Hepatocyte (in vitro differentiated cells): Measurements from ENCODE around the gene SATB2. TPM values are rescaled to one million over a fixed set of nuclear protein-coding genes. Genes with fewer than 3 reads are reported as not detected.

ENCODE experiments used
- DNase-seq: peaks from one replicate; pipeline ENCODE4 v3.0.0-alpha.2; 2016; ENCODE audit warnings: low spot score
- H2AFZ ChIP-seq: fragments of 200-600 bp; sonication (generic); 2 replicates; pipeline ENCODE4 v1.6.0; 2016; ENCODE audit warnings: antibody characterized with exemption, mild to moderate bottlenecking
- H3K27ac ChIP-seq: fragments of 200-600 bp; sonication (generic); 2 replicates; pipeline ENCODE4 v1.5.1; 2016; ENCODE audit warnings: mild to moderate bottlenecking
- H3K27me3 ChIP-seq: fragments of 200-600 bp; sonication (generic); 2 replicates; pipeline ENCODE4 v1.6.1; 2016
- H3K36me3 ChIP-seq: fragments of 200-600 bp; sonication (generic); replicated peaks from 2 replicates; pipeline ENCODE4 v1.5.1; 2016; ENCODE audit warnings: low read depth; ENCODE audit not compliant: insufficient read depth
- H3K4me1 ChIP-seq: fragments of 200-600 bp; sonication (generic); 2 replicates; pipeline ENCODE4 v1.5.1; 2016; ENCODE audit warnings: mild to moderate bottlenecking, moderate library complexity; ENCODE audit not compliant: insufficient read depth
- H3K4me2 ChIP-seq: fragments of 200-600 bp; sonication (generic); 2 replicates; pipeline ENCODE4 v1.6.0; 2016
- H3K4me3 ChIP-seq: fragments of 200-600 bp; sonication (generic); 2 replicates; pipeline ENCODE4 v1.5.1; 2016; ENCODE audit warnings: mild to moderate bottlenecking
- H3K79me2 ChIP-seq: fragments of 200-600 bp; sonication (generic); 2 replicates; pipeline ENCODE4 v1.6.0; 2017; ENCODE audit warnings: mild to moderate bottlenecking
- H3K9me2 ChIP-seq: fragments of 200-600 bp; sonication (generic); replicated peaks from 2 replicates; pipeline ENCODE4 v1.6.0; 2017; ENCODE audit warnings: mild to moderate bottlenecking; ENCODE audit not compliant: insufficient read depth
- H3K9me3 ChIP-seq: fragments of 200-600 bp; sonication (generic); 2 replicates; pipeline ENCODE4 v1.5.1; 2016; ENCODE audit warnings: low read depth, mild to moderate bottlenecking
- H4K20me1 ChIP-seq: fragments of 200-600 bp; sonication (generic); 2 replicates; pipeline ENCODE4 v1.6.0; 2016; ENCODE audit warnings: mild to moderate bottlenecking; ENCODE audit not compliant: insufficient read depth, poor library complexity, severe bottlenecking
- EZH2 ChIP-seq: fragments of 200-600 bp; sonication (generic); IDR thresholded peaks from 2 replicates; pipeline ENCODE4 v1.6.1; 2016; ENCODE audit warnings: antibody characterized with exemption, mild to moderate bottlenecking, borderline replicate concordance
- EZH2phosphoT487 ChIP-seq: fragments of 200-600 bp; sonication (generic); IDR thresholded peaks from one replicate; pipeline ENCODE4 v1.6.1; 2018; ENCODE audit warnings: antibody characterized with exemption, mild to moderate bottlenecking, low read depth, moderate library complexity; ENCODE audit not compliant: unreplicated experiment, severe bottlenecking
- WGBS: methylation state at CpG from one replicate; pipeline ENCODE4 v1.1.6; 2016; ENCODE audit warnings: low lambda C conversion rate; ENCODE audit errors: missing lambda C conversion rate; 5-methylcytosine and 5-hydroxymethylcytosine counted together
- polyA plus RNA-seq: library from polyadenylated mRNA; unstranded; fragments of >200 nt; fragmentation: Nextera tagmentation; extraction: Ambion mirVana; gene quantifications from 2 replicates; pipeline ENCODE4 v1.2.1, GENCODE V29; 2016
- total RNA-seq: library from RNA; depleted of rRNA; stranded (reverse); fragments of >200 nt; gene quantifications from 2 replicates; pipeline ENCODE4 v1.2.3, GENCODE V29; 2014
- TF ChIP-seq, protein P1 (sequence below): fragments of 200-600 bp; sonication (generic); IDR thresholded peaks from 2 replicates; pipeline ENCODE4 v1.5.1; 2016; ENCODE audit warnings: antibody characterized with exemption, mild to moderate bottlenecking; ENCODE audit not compliant: poor library complexity

The SATB2 gene
- total and polyA plus RNA-seq, 2 experiments from 2014 or later = 1.9 to 8.7 TPM

DNA sequence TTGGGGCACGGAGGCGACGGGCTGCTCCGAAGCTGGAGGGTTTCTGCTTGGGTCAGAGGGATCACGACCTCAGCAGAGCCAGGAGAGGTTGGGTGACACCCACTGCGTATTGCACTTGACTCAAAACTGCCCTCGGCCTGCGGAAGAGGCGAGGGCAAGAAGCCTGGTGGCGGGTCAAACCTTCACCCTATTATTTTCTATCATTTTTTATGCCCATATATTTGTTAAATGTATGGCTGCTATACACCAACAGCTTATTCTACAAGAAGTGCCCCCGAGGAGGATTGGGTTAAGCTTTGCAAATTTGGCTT is 12.6 kb upstream of the SATB2 start:
- Histone ChIP-seq H3K36me3 (no peaks in the 10 kb centered on the region), H3K4me3 (no peak overlapping the region), H3K4me2 (peak overlapping the region; percentile 90), H3K9me3 (no peaks in the 10 kb centered on the region), H3K9me2 (no peaks in the 10 kb centered on the region), H3K79me2 (no peaks in the 10 kb centered on the region), H3K4me1 (peaks cover 15% of the 10 kb centered on the region), H4K20me1 (no peaks in the 10 kb centered on the region), H3K27me3 (peaks cover 96% of the 10 kb centered on the region), H2AFZ (peak overlapping the region; percentile 28), H3K27ac (no peak overlapping the region)
- DNase-seq = no peak
- no peak for TF ChIP-seq EZH2
- WGBS = 11% methylated on average over 11 of the region's 11 CpGs

DNA sequence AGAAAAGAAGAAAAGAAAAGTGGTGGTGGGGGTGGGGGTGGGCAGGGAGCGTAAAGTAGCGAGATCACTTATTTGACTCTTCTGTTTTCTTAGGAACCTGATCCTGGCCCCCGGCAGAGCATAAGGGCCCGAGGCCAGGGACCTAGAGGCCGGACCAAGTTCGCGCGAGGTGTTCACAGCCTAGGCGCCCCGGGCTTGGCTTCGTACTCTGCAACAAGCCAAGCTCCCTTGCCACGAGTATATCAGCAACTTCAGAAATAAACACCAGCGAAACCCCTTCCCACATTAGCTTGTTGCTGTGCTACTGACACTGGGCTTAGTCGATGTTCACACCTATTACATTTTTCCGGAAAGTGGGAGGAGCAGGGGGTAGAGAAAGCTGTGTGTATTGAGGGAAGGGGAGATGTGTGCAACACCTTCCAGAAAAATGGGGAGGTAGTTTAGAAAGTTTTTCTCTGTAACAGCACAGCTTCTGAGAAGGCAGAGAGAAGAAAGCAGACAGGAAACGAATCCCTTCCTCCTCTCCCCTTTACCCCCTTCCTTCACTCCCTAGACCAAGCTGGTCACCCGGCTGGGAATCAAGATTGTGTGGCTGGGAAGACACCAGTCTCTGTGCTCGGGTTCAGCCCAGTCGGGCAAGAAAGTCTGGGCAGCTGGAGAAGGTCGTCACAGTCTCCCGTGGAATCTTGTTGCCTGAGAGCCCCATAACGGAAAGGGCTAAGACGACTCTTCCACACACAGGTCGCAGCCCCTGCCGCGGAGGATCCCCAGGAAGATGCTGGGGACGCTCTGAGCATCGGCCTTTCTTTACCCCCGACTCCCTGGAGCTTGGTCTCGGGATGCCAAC is 12.0 kb upstream of the SATB2 start:
- Histone ChIP-seq H4K20me1 (no peaks in the 10 kb centered on the region), H3K36me3 (no peaks in the 10 kb centered on the region), H3K4me3 (no peak overlapping the region), H3K4me2 (peak overlapping the region; percentile 90), H2AFZ (no peak overlapping the region), H3K4me1 (peaks cover 15% of the 10 kb centered on the region), H3K9me3 (no peaks in the 10 kb centered on the region), H3K27ac (no peak overlapping the region), H3K9me2 (no peaks in the 10 kb centered on the region), H3K79me2 (no peaks in the 10 kb centered on the region), H3K27me3 (peaks cover 98% of the 10 kb centered on the region)
- DNase-seq = no peak
- 9% methylated on average over 24 of the region's 30 CpGs for WGBS
- TF ChIP-seq EZH2 (no peak), EZH2phosphoT487 (peak; percentile 28)

GRCh38 chr2:199468561-199469513 is 11.1 kb upstream of the SATB2 start:
- Histone ChIP-seq H2AFZ (no peak overlapping the region), H3K79me2 (no peaks in the 10 kb centered on the region), H3K4me2 (peak overlapping the region; percentile 90), H3K27me3 (peaks cover 99% of the 10 kb centered on the region), H3K4me3 (no peak overlapping the region), H3K4me1 (peaks cover 22% of the 10 kb centered on the region), H3K27ac (no peak overlapping the region), H3K9me2 (no peaks in the 10 kb centered on the region), H3K36me3 (no peaks in the 10 kb centered on the region), H4K20me1 (no peaks in the 10 kb centered on the region), H3K9me3 (no peaks in the 10 kb centered on the region)
- DNase-seq = peak; percentile 20
- TF ChIP-seq, protein P1, sequence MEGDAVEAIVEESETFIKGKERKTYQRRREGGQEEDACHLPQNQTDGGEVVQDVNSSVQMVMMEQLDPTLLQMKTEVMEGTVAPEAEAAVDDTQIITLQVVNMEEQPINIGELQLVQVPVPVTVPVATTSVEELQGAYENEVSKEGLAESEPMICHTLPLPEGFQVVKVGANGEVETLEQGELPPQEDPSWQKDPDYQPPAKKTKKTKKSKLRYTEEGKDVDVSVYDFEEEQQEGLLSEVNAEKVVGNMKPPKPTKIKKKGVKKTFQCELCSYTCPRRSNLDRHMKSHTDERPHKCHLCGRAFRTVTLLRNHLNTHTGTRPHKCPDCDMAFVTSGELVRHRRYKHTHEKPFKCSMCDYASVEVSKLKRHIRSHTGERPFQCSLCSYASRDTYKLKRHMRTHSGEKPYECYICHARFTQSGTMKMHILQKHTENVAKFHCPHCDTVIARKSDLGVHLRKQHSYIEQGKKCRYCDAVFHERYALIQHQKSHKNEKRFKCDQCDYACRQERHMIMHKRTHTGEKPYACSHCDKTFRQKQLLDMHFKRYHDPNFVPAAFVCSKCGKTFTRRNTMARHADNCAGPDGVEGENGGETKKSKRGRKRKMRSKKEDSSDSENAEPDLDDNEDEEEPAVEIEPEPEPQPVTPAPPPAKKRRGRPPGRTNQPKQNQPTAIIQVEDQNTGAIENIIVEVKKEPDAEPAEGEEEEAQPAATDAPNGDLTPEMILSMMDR = peak; percentile 12
- peak; percentile 98 for TF ChIP-seq EZH2
- TF ChIP-seq EZH2phosphoT487 = peak; percentile 38
- 11% methylated on average over 54 of the region's 55 CpGs for WGBS

- 14% methylated on average over 23 of the region's 23 CpGs for WGBS
Measured at GRCh38 chr2:199467066-199467822, 9.5 kb upstream of the SATB2 start.

More at GRCh38 chr2:199467066-199467822, 9.5 kb upstream of the SATB2 start:
- H3K4me2 ChIP-seq = no peak overlapping the region
- H3K27ac ChIP-seq = no peak overlapping the region
- no peaks in the 10 kb centered on the region for H3K79me2 ChIP-seq
- H3K9me3 ChIP-seq = no peaks in the 10 kb centered on the region
- no peaks in the 10 kb centered on the region for H3K36me3 ChIP-seq
- no peak overlapping the region for H3K4me3 ChIP-seq
- TF ChIP-seq EZH2 = peak; percentile 30
- TF ChIP-seq EZH2phosphoT487 = no peak
- DNase-seq = no peak
- no peaks in the 10 kb centered on the region for H4K20me1 ChIP-seq
- no peaks in the 10 kb centered on the region for H3K9me2 ChIP-seq
- H2AFZ ChIP-seq = no peak overlapping the region
- H3K4me1 ChIP-seq = peaks cover 34% of the 10 kb centered on the region
- peaks cover 100% of the 10 kb centered on the region for H3K27me3 ChIP-seq
